AG10803 (cell line): ENCODE results near the gene FCER2.
A peak's percentile ranks its signal among the peaks of the same experiment; 100 is the strongest.

ENCODE experiments used
- DNase-seq: peaks from one replicate; pipeline ENCODE4 v3.0.0; 2010; ENCODE audit warnings: low read depth
- H3K4me3 ChIP-seq: 2 replicates; pipeline ENCODE4 v1.5.1; 2011; ENCODE audit warnings: mild to moderate bottlenecking, low read length, control low read depth
- TF ChIP-seq, protein P1 (sequence below): conservative IDR thresholded peaks from 2 replicates; pipeline ENCODE4 v1.5.1; 2011; ENCODE audit warnings: mild to moderate bottlenecking, low read length, control low read depth, inconsistent platforms

Gene FCER2

GRCh38 chr19:7739801-7740681 lies 38.1 kb upstream of the FCER2 start:
- DNase-seq: no peak
- H3K4me3 ChIP-seq: no peak overlapping the region
- TF ChIP-seq, protein P1, sequence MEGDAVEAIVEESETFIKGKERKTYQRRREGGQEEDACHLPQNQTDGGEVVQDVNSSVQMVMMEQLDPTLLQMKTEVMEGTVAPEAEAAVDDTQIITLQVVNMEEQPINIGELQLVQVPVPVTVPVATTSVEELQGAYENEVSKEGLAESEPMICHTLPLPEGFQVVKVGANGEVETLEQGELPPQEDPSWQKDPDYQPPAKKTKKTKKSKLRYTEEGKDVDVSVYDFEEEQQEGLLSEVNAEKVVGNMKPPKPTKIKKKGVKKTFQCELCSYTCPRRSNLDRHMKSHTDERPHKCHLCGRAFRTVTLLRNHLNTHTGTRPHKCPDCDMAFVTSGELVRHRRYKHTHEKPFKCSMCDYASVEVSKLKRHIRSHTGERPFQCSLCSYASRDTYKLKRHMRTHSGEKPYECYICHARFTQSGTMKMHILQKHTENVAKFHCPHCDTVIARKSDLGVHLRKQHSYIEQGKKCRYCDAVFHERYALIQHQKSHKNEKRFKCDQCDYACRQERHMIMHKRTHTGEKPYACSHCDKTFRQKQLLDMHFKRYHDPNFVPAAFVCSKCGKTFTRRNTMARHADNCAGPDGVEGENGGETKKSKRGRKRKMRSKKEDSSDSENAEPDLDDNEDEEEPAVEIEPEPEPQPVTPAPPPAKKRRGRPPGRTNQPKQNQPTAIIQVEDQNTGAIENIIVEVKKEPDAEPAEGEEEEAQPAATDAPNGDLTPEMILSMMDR: no peak

- no peak for DNase-seq
Measured at GRCh38 chr19:7739211-7739755, 37.4 kb upstream of the FCER2 start.

DNA sequence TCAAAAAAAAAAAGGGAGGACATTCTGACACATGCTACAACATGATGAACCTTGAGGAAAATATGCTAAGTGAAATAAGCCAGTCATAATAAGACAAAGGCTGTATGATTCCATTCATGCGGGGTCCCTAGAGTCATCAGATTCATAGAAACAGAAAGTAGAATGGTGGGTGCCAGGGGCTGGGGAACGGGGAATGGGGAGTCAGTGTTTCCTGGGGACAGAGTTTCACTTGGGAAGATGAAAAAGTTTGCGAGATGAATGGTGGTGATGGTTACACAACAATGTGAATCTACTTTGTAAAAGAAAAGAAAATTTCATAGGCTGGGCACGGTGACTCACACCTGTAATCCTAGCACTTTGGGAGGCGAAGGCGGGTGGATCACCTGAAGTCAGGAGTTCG lies 36.1 kb upstream of the FCER2 start:
- no peak for DNase-seq
- TF ChIP-seq, protein P1: no peak
- no peak overlapping the region for H3K4me3 ChIP-seq

More at GRCh38 chr19:7739211-7739755, 37.4 kb upstream of the FCER2 start:
- TF ChIP-seq, protein P1: no peak
- H3K4me3 ChIP-seq: no peak overlapping the region

- DNase-seq: no peak
- no peak overlapping the region for H3K4me3 ChIP-seq
- TF ChIP-seq, protein P1: no peak
Measured at GRCh38 chr19:7737215-7737614, 35.3 kb upstream of the FCER2 start.

GRCh38 chr19:7736148-7736547 lies 34.2 kb upstream of the FCER2 start:
- TF ChIP-seq, protein P1: no peak
- H3K4me3 ChIP-seq: no peak overlapping the region
- DNase-seq: no peak

DNA sequence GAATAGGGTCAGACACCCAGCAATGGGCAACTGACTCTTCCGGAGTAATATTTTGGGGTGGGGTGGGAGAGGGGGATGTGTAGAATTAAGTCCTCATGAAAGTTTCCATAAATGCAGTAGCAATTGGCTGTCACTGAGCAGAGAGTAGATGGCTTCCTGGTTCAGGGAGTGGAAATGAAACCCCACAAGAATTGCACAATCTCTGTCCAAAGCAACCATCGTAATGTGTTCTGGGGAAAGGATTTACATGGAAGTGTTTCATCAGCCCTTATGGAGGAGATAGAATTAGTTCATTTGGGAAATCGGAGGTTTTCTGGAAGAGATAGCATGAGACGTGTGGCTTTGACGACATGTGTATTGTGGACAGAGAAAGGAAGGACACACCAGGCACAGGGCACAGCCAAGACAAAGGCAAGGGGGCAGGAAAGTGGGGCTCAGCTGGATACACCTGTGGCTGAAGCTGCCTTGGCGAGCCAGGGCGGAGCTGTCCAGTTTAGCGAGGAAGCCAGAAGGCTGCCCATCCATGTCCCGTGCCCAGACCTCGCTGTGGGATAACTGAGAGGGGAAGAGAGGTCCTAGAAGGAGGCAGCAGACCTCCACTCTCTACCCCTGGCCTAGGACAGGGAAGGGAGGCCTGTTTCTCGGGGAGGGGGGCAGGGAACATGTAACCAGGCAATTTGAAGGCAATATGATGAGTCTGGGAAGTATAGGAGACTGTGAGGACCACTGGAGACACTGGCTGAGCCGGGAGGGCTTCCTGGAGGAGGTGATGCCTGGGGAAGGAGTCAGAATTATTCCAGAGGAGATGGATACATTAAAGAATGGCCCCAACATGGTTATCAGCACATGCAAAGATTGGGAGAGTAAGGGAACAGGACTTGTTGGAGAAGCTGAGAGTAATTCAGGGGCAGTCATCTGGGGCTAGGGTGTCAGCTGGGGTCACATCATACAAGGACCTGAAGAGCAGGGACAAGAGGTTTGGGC lies 32.6 kb upstream of the FCER2 start:
- TF ChIP-seq, protein P1: no peak
- DNase-seq: peak; percentile 30

More for the DNA sequence above, 32.6 kb upstream of the FCER2 start:
- H3K4me3 ChIP-seq: no peak overlapping the region
